ENCODE data around the gene FES.
"Not testable (repeated sequence)": the region's sequence is repeated elsewhere in the genome, so short reads cannot be mapped to it uniquely, and the experiment has no call there.

FES gene

GRCh38 chr15:90893175-90894090 lies 9.1 kb downstream of the FES start:
- DNase-seq: no peak

GRCh38 chr15:90895571-90896117 lies 11.3 kb downstream of the FES start:
- no peak for DNase-seq

GRCh38 chr15:90897131-90897655 lies 12.9 kb downstream of the FES start:
- not testable (repeated sequence) for DNase-seq

- DNase-seq: no peak
Observed at GRCh38 chr15:90901175-90902039, 17.1 kb downstream of the FES start.

GRCh38 chr15:90902040-90902839 lies 17.9 kb downstream of the FES start:
- DNase-seq: peak; percentile 46 to 66

- peak in 1 of 2 experiments; percentile 15 for DNase-seq
Observed at GRCh38 chr15:90902840-90903732, 18.8 kb downstream of the FES start, which contains the start of gene MAN2A2. TSS of gene MAN2A2 (plus strand) at chr15:90903302. CDS start at chr15:90904208, 906 bp downstream.

GRCh38 chr15:90903733-90904536 lies 19.6 kb downstream of the FES start:
- DNase-seq: no peak

GRCh38 chr15:90904746-90905145 lies 20.4 kb downstream of the FES start:
- no peak for DNase-seq

GRCh38 chr15:90905306-90906180 lies 21.2 kb downstream of the FES start:
- no peak for DNase-seq

- DNase-seq: no peak
Observed at GRCh38 chr15:90906181-90906849, 22.0 kb downstream of the FES start.

GRCh38 chr15:90907051-90907660 lies 22.9 kb downstream of the FES start:
- DNase-seq: no peak

- no peak for DNase-seq
Observed at GRCh38 chr15:90907838-90908507, 23.7 kb downstream of the FES start.

GRCh38 chr15:90909449-90909848 lies 25.1 kb downstream of the FES start:
- DNase-seq: not testable (repeated sequence)

GRCh38 chr15:90909976-90910375 lies 25.7 kb downstream of the FES start:
- no peak for DNase-seq

GRCh38 chr15:90910441-90911301 lies 26.4 kb downstream of the FES start:
- DNase-seq: no peak

GRCh38 chr15:90911302-90911623 lies 27.0 kb downstream of the FES start:
- DNase-seq: no peak

All from NCI-H187 (cell line).